Activated CD8-positive, alpha-beta T cell treated with anti-CD3 and anti-CD28 coated beads for 36 hours (primary cell): ENCODE data around the gene NISCH. TPM values are rescaled to one million over a fixed set of nuclear protein-coding genes. Genes with fewer than 3 reads are reported as not detected.

ENCODE experiments used
- ATAC-seq: fragments of 200-7000 bp; cut with Tn5 transposase; one replicate; pipeline ENCODE4 v1.10.0; 2021; ENCODE audit warnings: mild to moderate bottlenecking, moderate library complexity
- CTCF ChIA-PET: fragments of 350-600 bp; sonication (Branson Sonifier 250); formaldehyde crosslinking; loops from one replicate; lab custom pipeline; 2021; ENCODE audit warnings: antibody characterized with exemption; lab: Charles Lee
- POLR2A ChIA-PET: fragments of 350-600 bp; sonication (Branson Sonifier 250); formaldehyde crosslinking; loops from one replicate; lab custom pipeline; 2021; ENCODE audit warnings: antibody characterized with exemption; lab: Charles Lee
- DNase-seq: peaks from one replicate; pipeline ENCODE4 v3.0.0-alpha.2; 2020
- H3K27ac Mint-ChIP-seq: one replicate; pipeline ENCODE4 v1.8.0; 2021; ENCODE audit warnings: mild to moderate bottlenecking, mixed read lengths
- H3K27me3 Mint-ChIP-seq: one replicate; pipeline ENCODE4 v1.8.0; 2021; ENCODE audit warnings: mixed read lengths
- H3K36me3 Mint-ChIP-seq: one replicate; pipeline ENCODE4 v1.8.0; 2021; ENCODE audit warnings: low read depth, mixed read lengths
- H3K4me1 Mint-ChIP-seq: one replicate; pipeline ENCODE4 v1.8.0; 2021; ENCODE audit warnings: low read depth, mixed read lengths
- H3K4me3 Mint-ChIP-seq: one replicate; pipeline ENCODE4 v1.8.0; 2021; ENCODE audit warnings: mild to moderate bottlenecking, moderate library complexity, mixed read lengths
- H3K9me3 Mint-ChIP-seq: one replicate; pipeline ENCODE4 v1.8.0; 2021; ENCODE audit warnings: mixed read lengths
- CTCF ChIP-seq: fragments of 200-600 bp; IDR thresholded peaks from one replicate; pipeline ENCODE4 v1.8.0; 2022; ENCODE audit warnings: antibody characterized with exemption, mild to moderate bottlenecking
- intact Hi-C: fragments of 100-400 bp; cut with micrococcal nuclease; formaldehyde crosslinking; loops from one replicate; pipeline ENCODE4 v1.10.0; 2022
- total RNA-seq, 2 experiments: library from RNA; stranded (reverse); gene quantifications; one replicate each; pipeline ENCODE4 v1.2.3, GENCODE V29; 2021

Gene NISCH
- total RNA-seq, 2 experiments from 2014 or later: 57.1 to 57.4 TPM

GRCh38 chr3:52541050-52541449, 85.6 kb downstream of the NISCH start:
- no peak overlapping the region for H3K4me3 Mint-ChIP-seq
- DNase-seq: no peak
- TF ChIP-seq CTCF: no peak
- H3K4me1 Mint-ChIP-seq: peaks cover 35% of the 10 kb centered on the region
- no peak for ATAC-seq
- ChIA-PET POLR2A (no interaction called here), CTCF (interaction anchor here (0.9 kb wide), 1 partner anchor 10 kb away, joined by 3 read pairs; no protein-coding TSS in a partner anchor)
- peaks cover 42% of the 10 kb centered on the region for H3K36me3 Mint-ChIP-seq
- H3K9me3 Mint-ChIP-seq: no peaks in the 10 kb centered on the region
- no peaks in the 10 kb centered on the region for H3K27me3 Mint-ChIP-seq
- no peak overlapping the region for H3K27ac Mint-ChIP-seq
- intact Hi-C loops: no loop called here

Other genes starting within 250 kb of the NISCH start
- gene TLR9, start 230.0 kb upstream of the NISCH start, total RNA-seq: 1 to 10 TPM; 2.0 TPM
- 100 to 1,000 TPM; 137 TPM for gene TWF2, start 216.4 kb upstream of the NISCH start, total RNA-seq
- gene PPM1M, start 209.8 kb upstream of the NISCH start, total RNA-seq: 100 to 1,000 TPM in 1 of 2 experiments, 10 to 100 TPM in 1; 94.3 to 100 TPM
- gene WDR82, start 177.0 kb upstream of the NISCH start, total RNA-seq: 100 to 1,000 TPM; 103 to 105 TPM
- gene GLYCTK, start 167.8 kb upstream of the NISCH start, total RNA-seq: 10 to 100 TPM; 21.6 to 21.9 TPM
- 10 to 100 TPM in 1 of 2 experiments, 1 to 10 TPM in 1; 9.2 to 10.2 TPM for gene DNAH1, start 139.3 kb upstream of the NISCH start, total RNA-seq
- gene BAP1, start 45.6 kb upstream of the NISCH start, total RNA-seq: 100 to 1,000 TPM in 1 of 2 experiments, 10 to 100 TPM in 1; 98.1 to 101 TPM
- 10 to 100 TPM; 18.4 to 20.6 TPM for gene PHF7, start 44.9 kb upstream of the NISCH start, total RNA-seq
- not detected for gene SEMA3G, start 10.5 kb upstream of the NISCH start, total RNA-seq
- gene TNNC1, start 1.6 kb upstream of the NISCH start, total RNA-seq: 1 to 10 TPM; 4.8 to 5.9 TPM
- gene STAB1, start 39.7 kb downstream of the NISCH start, total RNA-seq: under 1 TPM; 0.09 to 0.20 TPM
- 10 to 100 TPM; 53.8 to 61.7 TPM for gene NT5DC2, start 78.3 kb downstream of the NISCH start, total RNA-seq
- gene UQCC5, start 81.0 kb downstream of the NISCH start, total RNA-seq: 10 to 100 TPM; 14.0 to 20.5 TPM
- 10 to 100 TPM; 55.9 to 56.1 TPM for gene PBRM1, start 230.3 kb downstream of the NISCH start, total RNA-seq
- gene GNL3, start 230.4 kb downstream of the NISCH start, total RNA-seq: 100 to 1,000 TPM; 198 to 200 TPM